A673 (cell line): Measurements from ENCODE around the gene PRKG1.

Experiments used
- CTCF ChIP-seq: fragments of 300-800, 200-600 bp; sonication (generic); conservative IDR thresholded peaks from 2 replicates; pipeline ENCODE4 v1.5.1; 2017; ENCODE audit warnings: low read depth, mild to moderate bottlenecking, antibody characterized with exemption, low read length, moderate library complexity, mixed read lengths
- EZH2 ChIP-seq: fragments of 200-600 bp; sonication (generic); IDR thresholded peaks from 2 replicates; pipeline ENCODE4 v1.6.1; 2017; ENCODE audit warnings: borderline replicate concordance, low read depth, mild to moderate bottlenecking, mixed read lengths, antibody characterized with exemption, low read length; ENCODE audit not compliant: poor library complexity, severe bottlenecking

- TF ChIP-seq CTCF (no peak), EZH2 (no peak)
These were observed 303.0 kb downstream of the PRKG1 start for GRCh38 chr10:51377070-51377931.
